Glutamatergic neuron (in vitro differentiated cells): Measurements from ENCODE around the gene COP1. TPM values are rescaled to one million over a fixed set of nuclear protein-coding genes. Genes with fewer than 3 reads are reported as not detected.

ENCODE experiments used
- DNase-seq: peaks from one replicate; pipeline ENCODE4 v3.0.0; 2022
- H3K27ac Mint-ChIP-seq: one replicate; pipeline ENCODE4 v1.8.0; 2020; ENCODE audit warnings: mild to moderate bottlenecking, mixed read lengths, inconsistent platforms; ENCODE audit not compliant: unreplicated experiment
- H3K27me3 Mint-ChIP-seq: one replicate; pipeline ENCODE4 v1.8.0; 2020; ENCODE audit warnings: mild to moderate bottlenecking, moderate library complexity, mixed read lengths, inconsistent platforms; ENCODE audit not compliant: unreplicated experiment
- H3K36me3 Mint-ChIP-seq: one replicate; pipeline ENCODE4 v1.8.0; 2020; ENCODE audit warnings: mild to moderate bottlenecking, mixed read lengths, inconsistent platforms; ENCODE audit not compliant: unreplicated experiment
- H3K4me1 Mint-ChIP-seq: one replicate; pipeline ENCODE4 v1.8.0; 2020; ENCODE audit warnings: mild to moderate bottlenecking, low read depth, mixed read lengths, inconsistent platforms; ENCODE audit not compliant: unreplicated experiment
- H3K4me3 Mint-ChIP-seq: one replicate; pipeline ENCODE4 v1.8.0; 2020; ENCODE audit warnings: mild to moderate bottlenecking, mixed read lengths, inconsistent platforms; ENCODE audit not compliant: unreplicated experiment
- H3K9me3 Mint-ChIP-seq: one replicate; pipeline ENCODE4 v1.8.0; 2020; ENCODE audit warnings: mild to moderate bottlenecking, moderate library complexity, mixed read lengths, inconsistent platforms; ENCODE audit not compliant: unreplicated experiment
- CTCF ChIP-seq: fragments of 200-600 bp; sonication (generic); IDR thresholded peaks from one replicate; pipeline ENCODE4 v1.5.0; 2021; ENCODE audit not compliant: partially characterized antibody, unreplicated experiment
- total RNA-seq: library from RNA; stranded (reverse); fragmentation: NEBNext Ultra II Directional; extraction: Animal tissue kit (Norgen Biotek cat#: 25700); gene quantifications from one replicate; pipeline ENCODE4 v1.2.1, GENCODE V29; 2021; ENCODE audit not compliant: unreplicated experiment

COP1 gene
- total RNA-seq, 1 donor from 2014 or later: 52.3 TPM

GRCh38 chr1:175914115-175914514 is 293.0 kb downstream of the COP1 start:
- no peak for DNase-seq
- Mint-ChIP-seq H3K27ac (no peak overlapping the region), H3K27me3 (no peaks in the 10 kb centered on the region), H3K4me3 (no peak overlapping the region), H3K9me3 (peaks cover 7% of the 10 kb centered on the region), H3K36me3 (peaks cover 42% of the 10 kb centered on the region), H3K4me1 (no peaks in the 10 kb centered on the region)
- no peak for TF ChIP-seq CTCF

- no peak for DNase-seq
- Mint-ChIP-seq H3K27me3 (no peaks in the 10 kb centered on the region), H3K4me3 (no peak overlapping the region), H3K4me1 (no peaks in the 10 kb centered on the region), H3K9me3 (peaks cover 4% of the 10 kb centered on the region), H3K27ac (no peak overlapping the region), H3K36me3 (peaks cover 23% of the 10 kb centered on the region)
- no peak for TF ChIP-seq CTCF
Observed at GRCh38 chr1:175911138-175911537, 295.9 kb downstream of the COP1 start.

- Mint-ChIP-seq H3K27me3 (peaks cover 4% of the 10 kb centered on the region), H3K4me3 (no peak overlapping the region), H3K9me3 (peaks cover 2% of the 10 kb centered on the region), H3K36me3 (peaks cover 12% of the 10 kb centered on the region), H3K27ac (no peak overlapping the region), H3K4me1 (no peaks in the 10 kb centered on the region)
- TF ChIP-seq CTCF: no peak
- no peak for DNase-seq
Observed at GRCh38 chr1:175906370-175906769, 300.7 kb downstream of the COP1 start.

- H3K4me3 Mint-ChIP-seq: no peak overlapping the region
- no peaks in the 10 kb centered on the region for H3K36me3 Mint-ChIP-seq
- no peak overlapping the region for H3K27ac Mint-ChIP-seq
- H3K9me3 Mint-ChIP-seq: no peaks in the 10 kb centered on the region
- no peaks in the 10 kb centered on the region for H3K4me1 Mint-ChIP-seq
- peaks cover 4% of the 10 kb centered on the region for H3K27me3 Mint-ChIP-seq
- no peak for DNase-seq
- no peak for TF ChIP-seq CTCF
Observed at GRCh38 chr1:175904808-175905207, 302.3 kb downstream of the COP1 start.

GRCh38 chr1:175902281-175902680 is 304.8 kb downstream of the COP1 start:
- Mint-ChIP-seq H3K27ac (no peak overlapping the region), H3K36me3 (no peaks in the 10 kb centered on the region), H3K9me3 (no peaks in the 10 kb centered on the region), H3K4me1 (no peaks in the 10 kb centered on the region), H3K4me3 (no peak overlapping the region), H3K27me3 (peaks cover 6% of the 10 kb centered on the region)
- no peak for DNase-seq
- no peak for TF ChIP-seq CTCF
